Small intestine (tissue), 16 donors: ENCODE data around the gene SMTNL1. TPM values are rescaled to one million over a fixed set of nuclear protein-coding genes. Genes with fewer than 3 reads are reported as not detected.

Experiments used
- DNase-seq, 2 donors: peaks; one replicate each; pipeline versions ENCODE4 v3.0.0 to v3.0.0-alpha.2; 2013
- FAIRE-seq: peaks from 2 replicates; lab custom pipeline; 2012; peaks lifted over from hg19 to GRCh38; lab: Jason Lieb, UNC
- H3K27ac ChIP-seq, 3 donors: one replicate each; pipeline ENCODE4 v1.5.1; 2013; ENCODE audit warnings: low read length in 2 of 3, mild to moderate bottlenecking in 2 of 3, control low read depth in 1 of 3, inconsistent platforms in 1 of 3, low read depth in 1 of 3, moderate library complexity in 1 of 3
- H3K27me3 ChIP-seq, 3 donors: one replicate each; pipeline ENCODE4 v1.6.1; 2013; ENCODE audit warnings: low read length in 3 of 3, inconsistent platforms in 1 of 3; ENCODE audit not compliant: control insufficient read depth in 3 of 3, insufficient read depth in 3 of 3
- H3K36me3 ChIP-seq, 3 donors: one replicate each; pipeline ENCODE4 v1.6.1; 2013; ENCODE audit warnings: low read length in 3 of 3, inconsistent platforms in 1 of 3, low read depth in 1 of 3, mild to moderate bottlenecking in 1 of 3, moderate library complexity in 1 of 3; ENCODE audit not compliant: control insufficient read depth in 3 of 3, insufficient read depth in 2 of 3
- H3K4me1 ChIP-seq, 3 donors: one replicate each; pipeline ENCODE4 v1.6.1; 2013; ENCODE audit warnings: low read length in 2 of 3, inconsistent platforms in 1 of 3, low read depth in 1 of 3, mild to moderate bottlenecking in 1 of 3, moderate library complexity in 1 of 3; ENCODE audit not compliant: control insufficient read depth in 3 of 3, insufficient read depth in 2 of 3
- H3K4me3 ChIP-seq, 3 donors: one replicate each; pipeline ENCODE4 v1.5.1; 2013; ENCODE audit warnings: low read length in 3 of 3, control low read depth in 1 of 3, inconsistent platforms in 1 of 3, low read depth in 1 of 3, mild to moderate bottlenecking in 1 of 3, moderate library complexity in 1 of 3
- H3K9me3 ChIP-seq, 2 donors: one replicate each; pipeline ENCODE4 v1.6.1; 2013; ENCODE audit warnings: low read depth in 1 of 2, low read length in 1 of 2; ENCODE audit not compliant: control insufficient read depth in 2 of 2, insufficient read depth in 1 of 2
- whole genome bisulfite sequencing, 3 donors: extraction: QIAGEN DNeasy Blood & Tissue Kit; methylation state at CpG; one replicate each; pipeline ENCODE4 v1.1.7; 2013; 5-methylcytosine and 5-hydroxymethylcytosine counted together
- long read RNA-seq, 10 donors: transcript quantifications; one replicate each; lab custom pipeline, GENCODE V29; 2026
- polyA plus RNA-seq, 4 donors: library from polyadenylated mRNA; stranded (reverse) in 3 of 4; unstranded in 1 of 4; fragments of 200-250 nt in 3 of 4; fragments of 120-200 nt in 1 of 4; gene quantifications; one replicate each; pipeline versions ENCODE4 v1.2.1 to v1.2.3, GENCODE V29; 2013
- donor health status: healthy with polysubstance abuse.
- donor health status: control.
- donor health status: control.
- donor health status: Bipolar disorder and iron deficiency.
- donor health status: healthy.

Gene SMTNL1
- under 1 TPM in 1 of 4 donors, not detected in 3; 0.58 TPM for polyA plus RNA-seq
- long read RNA-seq, donor 1: 0 reads
- long read RNA-seq, donor 2: 0 reads
- long read RNA-seq, donor 3: 0 reads
- long read RNA-seq, donor 4: 0 reads
- long read RNA-seq, donor 5: 0 reads
- long read RNA-seq, donor 6: 0 reads
- long read RNA-seq, donor 7: 0 reads
- long read RNA-seq, donor 8: 0 reads
- long read RNA-seq, donor 9: 0 reads
- long read RNA-seq, donor 10: 0 reads

GRCh38 chr11:57536947-57537619 is at the start of gene SMTNL1:
Gene SMTNL1, plus strand, starts transcription at chr11:57537595. Its CDS starts 5,048 bp downstream, at chr11:57542643.
- Histone ChIP-seq H3K27ac (no peak within 1 kb of the TSS), H3K4me3 (no peak within 1 kb of the TSS), H3K27me3 (peaks cover 0 to 3% (median 0%) of the 10 kb centered on the region in 3 donors), H3K9me3 (no peaks in the 10 kb centered on the region), H3K4me1 (no peaks in the 10 kb centered on the region), H3K36me3 (no peaks in the 10 kb centered on the region)
- FAIRE-seq (no peak), DNase-seq (no peak)
- WGBS, 3 donors: 74 to 84% (median 75%) methylated on average over 13 to 14 of the region's 14 CpGs

GRCh38 chr11:57487920-57488659 is 49.3 kb upstream of the SMTNL1 start:
- 87 to 89% (median 89%) methylated on average over 6 of the region's 6 CpGs for WGBS, 3 donors
- no peak overlapping the region for H3K27ac ChIP-seq
- peaks cover 0 to 5% (median 0%) of the 10 kb centered on the region in 3 donors for H3K4me1 ChIP-seq
- FAIRE-seq: no peak
- H3K27me3 ChIP-seq: peaks cover 0 to 12% (median 0%) of the 10 kb centered on the region in 3 donors
- DNase-seq: no peak
- H3K36me3 ChIP-seq: peaks cover 0 to 68% (median 3%) of the 10 kb centered on the region in 3 donors
- no peaks in the 10 kb centered on the region for H3K9me3 ChIP-seq
- no peak overlapping the region for H3K4me3 ChIP-seq

- no peaks in the 10 kb centered on the region for H3K27me3 ChIP-seq
- H3K36me3 ChIP-seq: peaks cover 0 to 65% (median 3%) of the 10 kb centered on the region in 3 donors
- DNase-seq (no peak), FAIRE-seq (no peak)
- H3K4me3 ChIP-seq: no peak overlapping the region
- H3K9me3 ChIP-seq: no peaks in the 10 kb centered on the region
- no peak overlapping the region for H3K27ac ChIP-seq
- WGBS, 3 donors: 93% methylated on average over 9 of the region's 9 CpGs
- peaks cover 0 to 5% (median 0%) of the 10 kb centered on the region in 3 donors for H3K4me1 ChIP-seq
Observed at GRCh38 chr11:57490456-57491248, 46.7 kb upstream of the SMTNL1 start.

- Histone ChIP-seq H3K27me3 (no peaks in the 10 kb centered on the region), H3K9me3 (no peaks in the 10 kb centered on the region), H3K27ac (no peak overlapping the region), H3K4me1 (peaks cover 0 to 10% (median 0%) of the 10 kb centered on the region in 3 donors), H3K36me3 (peaks cover 0 to 67% (median 0%) of the 10 kb centered on the region in 3 donors), H3K4me3 (no peak overlapping the region)
- peak; percentile 46 to 54 for DNase-seq
- FAIRE-seq: no peak
- 85 to 87% (median 86%) methylated on average over 11 of the region's 11 CpGs for WGBS, 3 donors
Observed at GRCh38 chr11:57491371-57492061, 45.9 kb upstream of the SMTNL1 start.

- no peak for FAIRE-seq
- 65 to 77% (median 74%) methylated on average over 15 of the region's 15 CpGs for WGBS, 3 donors
- H3K27ac ChIP-seq: peak overlapping the region in 1 of 3 donors; percentile 4
- H3K27me3 ChIP-seq: no peaks in the 10 kb centered on the region
- no peaks in the 10 kb centered on the region for H3K9me3 ChIP-seq
- H3K4me3 ChIP-seq: no peak overlapping the region
- peaks cover 0 to 32% (median 0%) of the 10 kb centered on the region in 3 donors for H3K4me1 ChIP-seq
- H3K36me3 ChIP-seq: peaks cover 0 to 54% (median 0%) of the 10 kb centered on the region in 3 donors
- peak; percentile 60 to 85 for DNase-seq
Observed at GRCh38 chr11:57493507-57494503, 43.6 kb upstream of the SMTNL1 start.

GRCh38 chr11:57496109-57496820 is 41.1 kb upstream of the SMTNL1 start:
- Histone ChIP-seq H3K36me3 (peaks cover 0 to 44% (median 0%) of the 10 kb centered on the region in 3 donors), H3K9me3 (no peaks in the 10 kb centered on the region), H3K4me3 (no peak overlapping the region), H3K4me1 (peaks cover 0 to 49% (median 0%) of the 10 kb centered on the region in 3 donors), H3K27me3 (no peaks in the 10 kb centered on the region), H3K27ac (peak overlapping the region in 1 of 3 donors; percentile 79)
- FAIRE-seq (no peak), DNase-seq (no peak)
- 77 to 86% (median 82%) methylated on average over 9 of the region's 9 CpGs for WGBS, 3 donors
